Tibial nerve (tissue), 4 donors: Measurements from ENCODE around the gene TAS2R13. TPM values are rescaled to one million over a fixed set of nuclear protein-coding genes. Genes with fewer than 3 reads are reported as not detected.

Source experiments
- DNase-seq, 2 donors: peaks; one replicate each; pipeline ENCODE4 v3.0.0-alpha.2; 2019; ENCODE audit warnings: low spot score in 2 of 2
- H3K27ac ChIP-seq, 4 donors: fragments of 200-600 bp; sonication (generic) in 3 of 4; one replicate each; pipeline ENCODE4 v1.5.1; 2017 to 2019; ENCODE audit warnings: mild to moderate bottlenecking in 1 of 4
- H3K27me3 ChIP-seq, 2 donors: fragments of 200-600 bp; sonication (generic) in 1 of 2; one replicate each; pipeline versions ENCODE4 v1.5.1 to v1.6.0; 2017 to 2019
- H3K36me3 ChIP-seq, 3 donors: fragments of 200-600 bp; sonication (generic); one replicate each; pipeline ENCODE4 v1.5.1; 2018 to 2019
- H3K4me1 ChIP-seq, 4 donors: fragments of 200-600 bp; sonication (generic) in 3 of 4; one replicate each; pipeline ENCODE4 v1.5.1; 2017 to 2019
- H3K4me3 ChIP-seq, 4 donors: fragments of 200-600 bp; sonication (generic) in 3 of 4; one replicate each; pipeline ENCODE4 v1.5.1; 2017 to 2019; ENCODE audit warnings: mild to moderate bottlenecking in 1 of 4, moderate library complexity in 1 of 4
- H3K9me3 ChIP-seq, 4 donors: fragments of 200-600 bp; sonication (generic) in 3 of 4; one replicate each; pipeline ENCODE4 v1.5.1; 2017 to 2019
- EP300 ChIP-seq, 2 donors: sonication (generic); formaldehyde crosslinking; IDR thresholded peaks; one replicate each; pipeline ENCODE4 v1.6.1; 2017; ENCODE audit warnings: antibody characterized with exemption in 2 of 2, mild to moderate bottlenecking in 1 of 2
- POLR2A ChIP-seq, 2 donors: fragments of 450-650 bp; IDR thresholded peaks; one replicate each; pipeline ENCODE4 v1.6.1; 2017; ENCODE audit warnings: antibody characterized with exemption in 2 of 2, mild to moderate bottlenecking in 2 of 2, moderate library complexity in 2 of 2
- WGBS, 2 donors: methylation state at CpG; one replicate each; pipeline ENCODE4 v1.1.5; 2018; 5-methylcytosine and 5-hydroxymethylcytosine counted together
- total RNA-seq, 4 donors: library from RNA; depleted of rRNA; stranded (reverse); fragments of >200 nt; gene quantifications; one replicate each; pipeline ENCODE4 v1.1.0, GENCODE V29; 2016
- TF ChIP-seq, protein P1 (sequence below), 5 experiments: fragments of 200-600 bp in 3 of 5; fragments of 450-650 bp in 2 of 5; sonication (generic) in 3 of 5; IDR thresholded peaks; one replicate each; pipeline ENCODE4 v1.5.1; 2016 to 2019; ENCODE audit warnings: antibody characterized with exemption in 5 of 5, mild to moderate bottlenecking in 3 of 5, moderate library complexity in 2 of 5

Gene TAS2R13
- total RNA-seq, 4 donors from 2014 or later = 1.8 to 11.6 (median 3.0) TPM

DNA sequence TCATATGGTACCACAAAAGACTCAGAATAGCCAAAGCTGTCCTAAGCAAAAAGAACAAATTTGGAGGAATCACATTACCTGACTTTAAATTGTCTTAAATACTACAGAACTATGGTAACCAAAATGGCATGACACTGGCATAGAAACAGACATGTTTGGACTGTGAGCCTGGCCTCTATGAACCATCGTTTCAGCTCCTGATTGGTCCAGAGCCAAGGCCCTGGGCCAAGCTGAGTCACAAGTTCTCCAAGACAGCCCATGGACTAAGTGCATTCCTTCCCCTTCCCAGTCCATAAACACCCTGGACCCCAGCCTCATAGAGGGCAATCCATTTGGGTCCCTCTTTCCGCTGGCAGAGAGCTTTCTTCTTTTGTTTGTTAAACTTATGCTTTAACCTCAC is 48.0 kb downstream of the TAS2R13 start:
- no peak for DNase-seq
- 76 to 91% methylated on average over 2 of the region's 2 CpGs for WGBS, 2 donors
- Histone ChIP-seq H3K36me3 (peaks cover 0 to 39% (median 0%) of the 10 kb centered on the region in 3 donors), H3K4me3 (no peak overlapping the region), H3K27ac (no peak overlapping the region), H3K27me3 (no peaks in the 10 kb centered on the region), H3K4me1 (no peaks in the 10 kb centered on the region), H3K9me3 (peaks cover 0 to 35% (median 12%) of the 10 kb centered on the region in 4 donors)
- TF ChIP-seq, protein P1, sequence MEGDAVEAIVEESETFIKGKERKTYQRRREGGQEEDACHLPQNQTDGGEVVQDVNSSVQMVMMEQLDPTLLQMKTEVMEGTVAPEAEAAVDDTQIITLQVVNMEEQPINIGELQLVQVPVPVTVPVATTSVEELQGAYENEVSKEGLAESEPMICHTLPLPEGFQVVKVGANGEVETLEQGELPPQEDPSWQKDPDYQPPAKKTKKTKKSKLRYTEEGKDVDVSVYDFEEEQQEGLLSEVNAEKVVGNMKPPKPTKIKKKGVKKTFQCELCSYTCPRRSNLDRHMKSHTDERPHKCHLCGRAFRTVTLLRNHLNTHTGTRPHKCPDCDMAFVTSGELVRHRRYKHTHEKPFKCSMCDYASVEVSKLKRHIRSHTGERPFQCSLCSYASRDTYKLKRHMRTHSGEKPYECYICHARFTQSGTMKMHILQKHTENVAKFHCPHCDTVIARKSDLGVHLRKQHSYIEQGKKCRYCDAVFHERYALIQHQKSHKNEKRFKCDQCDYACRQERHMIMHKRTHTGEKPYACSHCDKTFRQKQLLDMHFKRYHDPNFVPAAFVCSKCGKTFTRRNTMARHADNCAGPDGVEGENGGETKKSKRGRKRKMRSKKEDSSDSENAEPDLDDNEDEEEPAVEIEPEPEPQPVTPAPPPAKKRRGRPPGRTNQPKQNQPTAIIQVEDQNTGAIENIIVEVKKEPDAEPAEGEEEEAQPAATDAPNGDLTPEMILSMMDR (IDR thresholded peaks at IDR 0.05) = no peak
- TF ChIP-seq POLR2A (IDR thresholded peaks at IDR 0.05) (no peak), EP300 (IDR thresholded peaks at IDR 0.05) (no peak)

Other genes starting within 250 kb of the TAS2R13 start
- gene STYK1, start 235.5 kb downstream of the TAS2R13 start, total RNA-seq = under 1 TPM in 1 of 4 donors, not detected in 3; 0.44 TPM
- gene YBX3, start 186.2 kb downstream of the TAS2R13 start, total RNA-seq = 100 to 1,000 TPM; 264 to 714 (median 382) TPM
- gene TAS2R7, start 106.9 kb downstream of the TAS2R13 start, total RNA-seq = 1 to 10 TPM in 1 of 4 donors, not detected in 3; 1.5 TPM
- gene TAS2R8, start 102.3 kb downstream of the TAS2R13 start, total RNA-seq = not detected
- not detected for gene TAS2R9, start 99.4 kb downstream of the TAS2R13 start, total RNA-seq
- 1 to 10 TPM in 2 of 4 donors, under 1 TPM in 1, not detected in 1; 0.59 to 1.7 (median 1.5) TPM for gene TAS2R10, start 83.2 kb downstream of the TAS2R13 start, total RNA-seq
- gene PRR4, start 60.1 kb downstream of the TAS2R13 start, total RNA-seq = 10 to 100 TPM in 1 of 4 donors, 1 to 10 TPM in 3; 2.2 to 11.4 (median 6.2) TPM
- 10 to 100 TPM; 45.1 to 54.3 (median 52.4) TPM for gene PRH1, start 25.3 kb downstream of the TAS2R13 start, total RNA-seq
- gene PRH2, start 19.7 kb upstream of the TAS2R13 start, total RNA-seq = 10 to 100 TPM in 1 of 4 donors, 1 to 10 TPM in 1, not detected in 2; 2.0 to 14.4 TPM
- 1 to 10 TPM; 2.0 to 6.3 (median 5.8) TPM for gene TAS2R14, start 29.7 kb upstream of the TAS2R13 start, total RNA-seq
- 1 to 10 TPM in 3 of 4 donors, under 1 TPM in 1; 0.84 to 5.1 (median 2.5) TPM for gene TAS2R50, start 77.3 kb upstream of the TAS2R13 start, total RNA-seq
- gene TAS2R20, start 88.7 kb upstream of the TAS2R13 start, total RNA-seq = 1 to 10 TPM; 1.4 to 8.4 (median 5.9) TPM
- 10 to 100 TPM in 2 of 4 donors, 1 to 10 TPM in 2; 7.3 to 14.9 (median 9.9) TPM for gene TAS2R19, start 113.1 kb upstream of the TAS2R13 start, total RNA-seq
- gene TAS2R31, start 121.8 kb upstream of the TAS2R13 start, total RNA-seq = 10 to 100 TPM; 10.3 to 17.3 (median 12.0) TPM
- 10 to 100 TPM in 1 of 4 donors, 1 to 10 TPM in 3; 1.5 to 12.6 (median 1.8) TPM for gene TAS2R46, start 152.7 kb upstream of the TAS2R13 start, total RNA-seq
- 1 to 10 TPM; 4.5 to 9.0 (median 5.0) TPM for gene TAS2R43, start 182.8 kb upstream of the TAS2R13 start, total RNA-seq
- 1 to 10 TPM; 4.9 to 9.0 (median 6.3) TPM for gene TAS2R30, start 225.1 kb upstream of the TAS2R13 start, total RNA-seq